GM23338 (cell line): ENCODE results near the gene NLGN1. TPM values are rescaled to one million over a fixed set of nuclear protein-coding genes. Genes with fewer than 3 reads are reported as not detected.

ENCODE experiments used
- ATAC-seq: fragments of 200-7000 bp; cut with Tn5 transposase; 3 replicates; pipeline ENCODE4 v1.9.1; 2020
- DNase-seq: peaks from one replicate; pipeline ENCODE4 v3.0.0-alpha.2; 2015; ENCODE audit warnings: low spot score
- H2AFZ ChIP-seq: fragments of 200-600 bp; sonication (generic); 2 replicates; pipeline ENCODE4 v1.8.0; 2016; ENCODE audit warnings: antibody characterized with exemption, mild to moderate bottlenecking, moderate library complexity
- H3F3A ChIP-seq: fragments of 200-600 bp; sonication (generic); replicated peaks from 2 replicates; pipeline ENCODE4 v1.8.0; 2017; ENCODE audit warnings: antibody characterized with exemption, mixed run types, low read depth
- H3K27ac ChIP-seq: fragments of 200-600 bp; sonication (generic); 2 replicates; pipeline ENCODE4 v1.6.1; 2016; ENCODE audit warnings: low read depth
- H3K27me3 ChIP-seq: fragments of 200-600 bp; sonication (generic); 2 replicates; pipeline ENCODE4 v1.8.0; 2016; ENCODE audit warnings: mild to moderate bottlenecking, mixed run types, moderate library complexity; ENCODE audit not compliant: insufficient read depth
- H3K36me3 ChIP-seq: fragments of 200-600 bp; sonication (generic); 2 replicates; pipeline ENCODE4 v1.8.0; 2016; ENCODE audit warnings: mild to moderate bottlenecking; ENCODE audit not compliant: insufficient read depth
- H3K4me1 ChIP-seq: fragments of 200-600 bp; sonication (generic); 2 replicates; pipeline ENCODE4 v1.8.0; 2016; ENCODE audit warnings: mild to moderate bottlenecking, moderate library complexity; ENCODE audit not compliant: insufficient read depth
- H3K4me2 ChIP-seq: fragments of 200-600 bp; sonication (generic); 2 replicates; pipeline ENCODE4 v1.7.1; 2017; ENCODE audit warnings: mixed run types
- H3K4me3 ChIP-seq: fragments of 200-600 bp; sonication (generic); 2 replicates; pipeline ENCODE4 v1.6.1; 2016; ENCODE audit warnings: mixed run types
- H3K79me2 ChIP-seq: fragments of 200-600 bp; sonication (generic); replicated peaks from 2 replicates; pipeline ENCODE4 v1.8.0; 2017; ENCODE audit warnings: mild to moderate bottlenecking; ENCODE audit not compliant: insufficient read depth
- H3K9me2 ChIP-seq: fragments of 200-600 bp; sonication (generic); 2 replicates; pipeline ENCODE4 v1.8.0; 2017; ENCODE audit not compliant: insufficient read depth
- H4K20me1 ChIP-seq: fragments of 200-600 bp; sonication (generic); replicated peaks from 2 replicates; pipeline ENCODE4 v1.8.0; 2017; ENCODE audit warnings: mild to moderate bottlenecking; ENCODE audit not compliant: insufficient read depth
- H3K27ac Mint-ChIP-seq: 2 replicates; pipeline ENCODE4 v1.8.0; 2020; ENCODE audit warnings: inconsistent platforms, mild to moderate bottlenecking, moderate library complexity, mixed read lengths
- H3K27me3 Mint-ChIP-seq: 3 replicates; pipeline ENCODE4 v1.8.0; 2022; ENCODE audit warnings: low read depth, mild to moderate bottlenecking, moderate library complexity, mixed read lengths, inconsistent platforms; ENCODE audit not compliant: insufficient read depth, poor library complexity
- H3K36me3 Mint-ChIP-seq: 3 replicates; pipeline ENCODE4 v1.8.0; 2021; ENCODE audit warnings: low read depth, mild to moderate bottlenecking, inconsistent platforms, moderate library complexity, mixed read lengths
- H3K4me1 Mint-ChIP-seq: 3 replicates; pipeline ENCODE4 v1.8.0; 2020; ENCODE audit warnings: mild to moderate bottlenecking, inconsistent platforms, mixed read lengths
- H3K4me3 Mint-ChIP-seq: 3 replicates; pipeline ENCODE4 v1.8.0; 2021; ENCODE audit warnings: moderate library complexity, mild to moderate bottlenecking, inconsistent platforms, mixed read lengths
- H3K9me3 Mint-ChIP-seq: 3 replicates; pipeline ENCODE4 v1.8.0; 2020; ENCODE audit warnings: moderate library complexity, mild to moderate bottlenecking, inconsistent platforms, mixed read lengths
- CREB1 ChIP-seq: fragments of 250-450 bp; sonication (Bioruptor Pico); IDR thresholded peaks from 2 replicates; pipeline ENCODE4 v1.5.0; 2020; ENCODE audit warnings: low read depth, mild to moderate bottlenecking, moderate library complexity
- CTCF ChIP-seq, 2 experiments: fragments of 200-600 bp in 1 of 2; sonication (generic) in 1 of 2; conservative IDR thresholded peaks; 2 replicates each; pipeline versions ENCODE4 v1.5.1 to v1.6.1; 2016 to 2017; ENCODE audit warnings: antibody characterized with exemption in 2 of 2, low read depth in 2 of 2, mild to moderate bottlenecking in 2 of 2, moderate library complexity in 1 of 2
- ETS1 ChIP-seq: IDR thresholded peaks from 2 replicates; pipeline ENCODE4 v1.6.1; 2016; ENCODE audit warnings: antibody characterized with exemption
- EZH2 ChIP-seq: fragments of 200-600 bp; sonication (generic); IDR thresholded peaks from one replicate; pipeline ENCODE4 v1.8.0; 2017; ENCODE audit warnings: antibody characterized with exemption, mild to moderate bottlenecking, low read depth; ENCODE audit not compliant: unreplicated experiment
- EZH2phosphoT487 ChIP-seq: fragments of 200-600 bp; sonication (generic); IDR thresholded peaks from one replicate; pipeline ENCODE4 v1.8.1; 2018; ENCODE audit warnings: antibody characterized with exemption; ENCODE audit not compliant: unreplicated experiment
- JUNB ChIP-seq: IDR thresholded peaks from one replicate; pipeline ENCODE4 v1.6.1; 2016; ENCODE audit warnings: antibody characterized with exemption; ENCODE audit not compliant: unreplicated experiment
- NANOG ChIP-seq: IDR thresholded peaks from 2 replicates; pipeline ENCODE4 v1.6.1; 2016; ENCODE audit warnings: antibody characterized with exemption, borderline replicate concordance
- POLR2AphosphoS5 ChIP-seq: IDR thresholded peaks from 2 replicates; pipeline ENCODE4 v1.6.1; 2016; ENCODE audit warnings: antibody characterized with exemption, low read depth
- REST ChIP-seq: IDR thresholded peaks from one replicate; pipeline ENCODE4 v1.6.1; 2018; ENCODE audit warnings: antibody characterized with exemption; ENCODE audit not compliant: unreplicated experiment
- STAT1 ChIP-seq: IDR thresholded peaks from one replicate; pipeline ENCODE4 v1.6.1; 2016; ENCODE audit warnings: antibody characterized with exemption; ENCODE audit not compliant: unreplicated experiment
- ZNF114 ChIP-seq: fragments of 250-450 bp; sonication (Bioruptor Pico); IDR thresholded peaks from 2 replicates; pipeline ENCODE4 v1.5.0; 2020; ENCODE audit warnings: mild to moderate bottlenecking, moderate library complexity
- ZNF331 ChIP-seq: fragments of 250-450 bp; sonication (Bioruptor Pico); IDR thresholded peaks from 2 replicates; pipeline ENCODE4 v1.5.0; 2020; ENCODE audit warnings: low read depth, mild to moderate bottlenecking, moderate library complexity
- ZNF462 ChIP-seq: fragments of 250-450 bp; sonication (Bioruptor Pico); IDR thresholded peaks from 2 replicates; pipeline ENCODE4 v1.5.0; 2020; ENCODE audit warnings: mild to moderate bottlenecking, moderate library complexity
- polyA plus RNA-seq: library from polyadenylated mRNA; unstranded; fragments of >200 nt; fragmentation: Nextera tagmentation; extraction: Ambion mirVana; gene quantifications from 2 replicates; pipeline ENCODE4 v1.2.1, GENCODE V29; 2016
- total RNA-seq: library from RNA; depleted of rRNA; stranded (reverse); fragments of >200 nt; shearing (Covaris generic); gene quantifications from 2 replicates; pipeline ENCODE4 v1.2.3, GENCODE V29; 2014

Gene NLGN1
- total and polyA plus RNA-seq, 2 experiments from 2014 or later = 6.5 to 18.6 TPM

GRCh38 chr3:173615661-173616060 is 218.1 kb downstream of the NLGN1 start:
- no peaks in the 10 kb centered on the region for H4K20me1 ChIP-seq
- Mint-ChIP-seq H3K4me1 (peaks cover 3% of the 10 kb centered on the region; the same call in 1 of the 3 replicates), H3K9me3 (no peaks in the 10 kb centered on the region), H3K4me3 (no peak overlapping the region), H3K27me3 (no peaks in the 10 kb centered on the region), H3K36me3 (no peaks in the 10 kb centered on the region), H3K27ac (no peak overlapping the region)
- H3K4me3 ChIP-seq = no peak overlapping the region
- no peak for TF ChIP-seq CREB1 (CRISPR knock-in tag)
- TF ChIP-seq JUNB = no peak
- TF ChIP-seq CTCF (conservative IDR thresholded peaks at IDR 0.05; ENCODE audit: low read depth in 2 of 2) = no peak
- TF ChIP-seq REST = no peak
- no peak for TF ChIP-seq EZH2phosphoT487
- TF ChIP-seq ZNF114 (CRISPR knock-in tag) = no peak
- no peak for TF ChIP-seq ZNF331 (CRISPR knock-in tag)
- no peak for TF ChIP-seq ZNF462 (CRISPR knock-in tag)
- no peak for TF ChIP-seq NANOG
- no peak for TF ChIP-seq POLR2AphosphoS5
- TF ChIP-seq STAT1 = no peak
- no peak for TF ChIP-seq ETS1
- TF ChIP-seq EZH2 = no peak
- no peaks in the 10 kb centered on the region for H3K79me2 ChIP-seq
- H3F3A ChIP-seq = no peaks in the 10 kb centered on the region
- H2AFZ ChIP-seq = no peak overlapping the region
- H3K9me2 ChIP-seq = no peaks in the 10 kb centered on the region
- H3K27me3 ChIP-seq = no peaks in the 10 kb centered on the region
- H3K27ac ChIP-seq = no peak overlapping the region
- H3K4me1 ChIP-seq = peaks cover 2% of the 10 kb centered on the region; the same call in 1 of the 2 replicates
- no peak for ATAC-seq
- no peak for DNase-seq
- H3K36me3 ChIP-seq = no peaks in the 10 kb centered on the region
- no peak overlapping the region for H3K4me2 ChIP-seq
